ENCODE data around the gene DUS2. TPM values are rescaled to one million over a fixed set of nuclear protein-coding genes. Genes with fewer than 3 reads are reported as not detected.
"Not testable (repeated sequence)": the region's sequence is repeated elsewhere in the genome, so short reads cannot be mapped to it uniquely, and the experiment has no call there.

Gene DUS2
- total RNA-seq, 1 donor from 2014 or later: 9.0 TPM

DNA sequence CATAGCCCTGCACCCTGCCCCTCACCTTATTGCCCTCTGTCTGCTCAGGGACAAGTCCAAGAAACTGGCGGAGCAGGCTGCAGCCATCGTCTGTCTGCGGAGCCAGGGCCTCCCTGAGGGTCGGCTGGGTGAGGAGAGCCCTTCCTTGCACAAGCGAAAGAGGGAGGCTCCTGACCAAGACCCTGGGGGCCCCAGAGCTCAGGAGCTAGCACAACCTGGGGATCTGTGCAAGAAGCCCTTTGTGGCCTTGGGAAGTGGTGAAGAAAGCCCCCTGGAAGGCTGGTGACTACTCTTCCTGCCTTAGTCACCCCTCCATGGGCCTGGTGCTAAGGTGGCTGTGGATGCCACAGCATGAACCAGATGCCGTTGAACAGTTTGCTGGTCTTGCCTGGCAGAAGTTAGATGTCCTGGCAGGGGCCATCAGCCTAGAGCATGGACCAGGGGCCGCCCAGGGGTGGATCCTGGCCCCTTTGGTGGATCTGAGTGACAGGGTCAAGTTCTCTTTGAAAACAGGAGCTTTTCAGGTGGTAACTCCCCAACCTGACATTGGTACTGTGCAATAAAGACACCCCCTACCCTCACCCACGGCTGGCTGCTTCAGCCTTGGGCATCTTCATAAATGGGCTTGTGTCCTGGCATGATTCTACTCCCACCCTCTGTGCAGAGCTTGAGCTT lies 55.8 kb downstream of the DUS2 start:
- no peak for DNase-seq

DNA sequence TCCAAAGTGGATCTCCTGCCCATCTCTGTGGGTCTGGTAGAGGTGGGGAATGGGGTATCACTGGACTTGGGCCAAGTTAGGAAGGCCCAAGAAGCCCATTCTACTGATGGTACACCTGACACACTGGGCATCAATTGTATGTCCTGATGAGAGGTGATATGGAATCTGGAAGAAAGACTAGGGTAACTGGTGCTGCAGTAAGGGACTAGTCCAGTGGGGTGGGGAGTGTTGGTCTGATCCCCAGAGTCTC lies 56.2 kb downstream of the DUS2 start:
- no peak for DNase-seq

- no peak for DNase-seq
Observed at GRCh38 chr16:68079626-68080344, 56.7 kb downstream of the DUS2 start.

- no peak for DNase-seq
Observed at GRCh38 chr16:68081861-68082628, 59.0 kb downstream of the DUS2 start.

GRCh38 chr16:68082629-68083238 lies 59.6 kb downstream of the DUS2 start:
- DNase-seq: no peak

GRCh38 chr16:68083239-68083781 lies 60.2 kb downstream of the DUS2 start:
- DNase-seq: no peak

DNA sequence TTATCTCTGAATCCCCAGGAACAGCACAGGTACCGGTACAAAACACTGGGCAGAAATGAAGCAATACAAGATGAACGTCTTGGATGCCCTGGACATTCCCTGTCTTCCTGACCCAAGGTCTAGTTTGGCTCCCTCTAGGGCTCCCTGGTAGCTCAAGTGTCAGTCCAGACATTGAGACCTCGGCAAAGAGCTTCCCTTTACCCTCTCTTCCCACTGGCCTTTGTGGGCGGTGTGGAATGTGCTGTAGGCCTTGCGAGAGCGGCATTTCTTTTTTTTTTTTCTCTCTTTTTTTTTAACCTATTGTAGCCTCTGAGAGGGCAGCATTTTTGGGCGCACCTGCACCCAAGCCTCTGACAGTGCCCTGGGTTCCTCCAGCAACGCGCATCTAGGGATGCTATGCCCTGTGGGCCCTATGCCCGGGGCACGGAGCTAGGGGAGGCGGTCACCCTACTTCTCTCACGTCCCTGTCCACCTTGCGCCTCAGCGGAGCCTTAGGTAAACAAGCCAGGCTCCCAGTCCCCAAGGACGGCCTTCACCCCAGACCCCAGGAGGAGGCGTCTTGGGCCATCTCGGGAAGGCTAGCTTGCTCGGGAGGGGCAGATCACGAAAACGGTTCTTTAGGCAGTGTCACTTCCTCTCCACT lies 60.9 kb downstream of the DUS2 start:
- DNase-seq: no peak

DNA sequence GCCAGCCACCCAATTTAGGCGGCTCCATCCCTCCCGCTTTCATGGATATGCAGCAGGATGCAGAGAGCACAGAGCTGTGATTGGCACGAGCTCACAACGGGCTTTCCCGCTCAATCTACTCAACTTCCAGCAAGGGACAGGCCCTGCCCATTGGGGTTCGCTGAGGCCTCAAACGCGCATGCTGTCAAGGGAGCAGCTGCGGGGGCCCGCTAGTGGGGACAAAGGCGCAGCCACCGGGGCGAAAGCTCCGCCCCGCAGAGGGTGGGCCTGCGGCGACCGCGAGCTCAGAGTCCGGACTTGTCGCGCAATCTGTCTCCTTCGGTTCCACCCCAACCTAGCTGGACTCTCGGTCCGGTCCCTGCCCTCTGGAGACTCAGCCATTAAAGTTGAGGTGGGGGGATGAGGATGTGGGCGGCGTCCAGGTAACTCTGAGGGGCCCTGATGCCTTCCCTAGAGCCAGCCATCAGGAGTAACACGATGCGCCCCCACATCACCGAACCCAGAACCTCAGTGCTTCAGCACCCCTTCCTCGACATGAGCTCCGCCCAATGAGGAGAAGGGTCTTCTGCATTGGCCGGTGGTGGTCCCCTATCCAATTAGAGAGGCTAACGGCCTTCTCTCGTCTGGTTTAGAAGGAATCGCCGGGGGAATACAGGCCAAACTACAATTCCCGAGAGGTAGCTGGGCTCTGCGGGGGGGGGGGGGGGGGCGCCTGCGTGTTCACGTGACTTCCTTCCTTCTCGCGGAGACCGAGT lies 61.6 kb downstream of the DUS2 start:
- DNase-seq: peak; percentile 95

- DNase-seq: peak; percentile 98
Observed at GRCh38 chr16:68085259-68086071, 62.4 kb downstream of the DUS2 start, which contains the start of gene NFATC3. TSS of gene NFATC3 (plus strand) at chr16:68085370. CDS start at chr16:68085682, 312 bp downstream.

- DNase-seq: no peak
Observed at GRCh38 chr16:68086336-68086841, 63.3 kb downstream of the DUS2 start.

DNA sequence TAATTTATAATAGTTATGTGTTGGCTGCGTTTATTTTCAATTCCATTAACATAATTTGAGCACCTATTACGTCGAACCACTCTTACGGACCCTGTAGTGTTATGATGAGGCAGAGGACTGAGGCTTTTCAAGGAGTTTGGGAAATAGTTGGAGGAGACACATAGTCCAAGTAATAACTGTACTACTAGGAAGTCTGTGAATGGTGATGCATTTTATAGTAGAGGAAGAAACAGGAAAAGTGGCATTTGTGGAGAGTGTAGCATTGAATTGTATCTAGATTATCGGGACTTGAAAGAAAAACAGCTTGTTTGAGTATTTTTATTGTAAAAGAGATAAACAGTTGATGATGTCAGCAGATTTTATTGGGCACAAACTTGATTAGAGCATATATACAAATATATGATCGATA lies 63.8 kb downstream of the DUS2 start:
- DNase-seq: no peak

DNA sequence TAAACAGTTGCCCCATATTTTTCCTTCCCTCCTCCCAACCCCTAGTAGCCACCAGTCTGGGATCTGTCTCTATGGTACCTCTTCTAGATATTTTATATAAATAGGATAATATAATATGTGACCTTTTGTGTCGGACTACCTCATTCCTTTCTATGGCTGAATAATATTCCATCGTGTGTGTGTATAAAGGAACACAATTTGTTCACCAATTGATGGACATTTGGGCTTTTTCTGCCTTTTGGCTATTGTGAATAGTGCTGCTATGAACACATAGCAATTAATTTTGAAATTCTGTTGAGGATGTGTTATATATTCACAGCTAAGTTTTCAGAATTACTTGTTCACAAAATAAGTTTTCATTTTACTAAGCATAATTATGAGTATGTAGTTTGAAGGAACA lies 64.6 kb downstream of the DUS2 start:
- DNase-seq: no peak

GRCh38 chr16:68088130-68088972 lies 65.3 kb downstream of the DUS2 start:
- no peak for DNase-seq

GRCh38 chr16:68089067-68089466 lies 66.0 kb downstream of the DUS2 start:
- no peak for DNase-seq

DNA sequence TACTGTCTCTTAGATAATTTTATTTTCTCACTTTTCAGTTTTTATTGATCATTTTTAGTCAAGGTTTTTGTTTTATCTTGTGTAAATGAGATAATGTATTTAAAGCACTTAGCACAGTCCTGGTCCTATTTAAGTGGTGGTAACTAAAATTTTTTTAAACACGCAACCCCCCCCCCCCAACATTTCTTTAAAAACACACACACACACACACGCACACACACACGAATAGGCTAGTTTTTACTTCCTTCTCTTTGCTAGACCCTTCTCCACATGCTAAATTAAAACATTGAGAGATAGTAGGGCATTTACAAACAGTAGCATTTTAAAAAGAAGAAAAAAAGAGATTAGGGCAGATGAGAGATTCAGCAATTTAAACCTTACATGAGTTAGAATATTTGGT lies 67.0 kb downstream of the DUS2 start:
- DNase-seq: no peak

GRCh38 chr16:68090533-68090932 lies 67.4 kb downstream of the DUS2 start:
- DNase-seq: no peak

DNA sequence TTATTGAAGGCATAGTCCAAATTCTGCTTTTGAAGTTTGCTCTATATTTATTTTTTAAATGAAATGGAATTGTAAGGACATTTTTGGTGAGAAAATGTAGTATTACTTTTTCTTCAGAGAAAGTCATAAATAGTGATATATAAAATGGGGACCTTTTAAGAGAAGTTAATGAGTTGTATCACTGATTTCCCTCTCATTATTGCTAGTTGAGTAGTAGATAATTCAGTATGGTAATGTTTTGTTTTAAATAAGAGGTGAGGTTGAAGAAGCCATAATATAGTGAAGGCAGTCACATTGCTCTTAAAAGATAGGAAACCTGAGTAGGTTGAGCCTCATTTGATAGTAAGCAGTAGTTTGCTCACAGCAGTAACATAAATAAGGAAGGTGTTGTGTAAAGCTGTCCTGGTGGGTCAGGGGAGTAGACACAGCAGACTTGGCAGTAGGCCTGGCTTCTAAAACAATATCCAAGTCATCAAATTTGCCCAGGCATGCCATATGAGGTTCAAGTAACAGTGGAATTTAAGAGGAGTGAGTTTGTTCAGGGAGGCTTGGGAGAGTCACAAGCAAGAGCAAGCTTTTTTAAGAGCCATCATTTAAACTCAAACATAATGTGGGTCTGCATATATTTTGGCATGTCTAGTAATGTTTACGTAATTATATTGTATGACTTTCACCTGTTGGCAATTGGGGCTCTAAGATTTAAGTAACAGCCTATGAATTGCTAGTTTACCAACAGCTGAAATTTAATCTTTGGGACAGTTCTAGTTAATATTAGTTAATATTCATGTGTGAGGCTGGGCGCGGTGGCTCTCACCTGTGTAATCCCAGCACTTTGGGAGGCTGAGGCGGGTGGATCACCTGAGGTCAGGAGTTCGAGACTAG lies 68.5 kb downstream of the DUS2 start:
- no peak for DNase-seq

- DNase-seq: not testable (repeated sequence)
Observed at GRCh38 chr16:68092275-68092674, 69.2 kb downstream of the DUS2 start.

All from occipital lobe (tissue), 2 donors.